ENCODE measurements around the gene KITLG.
"Not testable (repeated sequence)": the region's sequence is repeated elsewhere in the genome, so short reads cannot be mapped to it uniquely, and the experiment has no call there.

Gene KITLG, protein sequence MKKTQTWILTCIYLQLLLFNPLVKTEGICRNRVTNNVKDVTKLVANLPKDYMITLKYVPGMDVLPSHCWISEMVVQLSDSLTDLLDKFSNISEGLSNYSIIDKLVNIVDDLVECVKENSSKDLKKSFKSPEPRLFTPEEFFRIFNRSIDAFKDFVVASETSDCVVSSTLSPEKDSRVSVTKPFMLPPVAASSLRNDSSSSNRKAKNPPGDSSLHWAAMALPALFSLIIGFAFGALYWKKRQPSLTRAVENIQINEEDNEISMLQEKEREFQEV

DNA sequence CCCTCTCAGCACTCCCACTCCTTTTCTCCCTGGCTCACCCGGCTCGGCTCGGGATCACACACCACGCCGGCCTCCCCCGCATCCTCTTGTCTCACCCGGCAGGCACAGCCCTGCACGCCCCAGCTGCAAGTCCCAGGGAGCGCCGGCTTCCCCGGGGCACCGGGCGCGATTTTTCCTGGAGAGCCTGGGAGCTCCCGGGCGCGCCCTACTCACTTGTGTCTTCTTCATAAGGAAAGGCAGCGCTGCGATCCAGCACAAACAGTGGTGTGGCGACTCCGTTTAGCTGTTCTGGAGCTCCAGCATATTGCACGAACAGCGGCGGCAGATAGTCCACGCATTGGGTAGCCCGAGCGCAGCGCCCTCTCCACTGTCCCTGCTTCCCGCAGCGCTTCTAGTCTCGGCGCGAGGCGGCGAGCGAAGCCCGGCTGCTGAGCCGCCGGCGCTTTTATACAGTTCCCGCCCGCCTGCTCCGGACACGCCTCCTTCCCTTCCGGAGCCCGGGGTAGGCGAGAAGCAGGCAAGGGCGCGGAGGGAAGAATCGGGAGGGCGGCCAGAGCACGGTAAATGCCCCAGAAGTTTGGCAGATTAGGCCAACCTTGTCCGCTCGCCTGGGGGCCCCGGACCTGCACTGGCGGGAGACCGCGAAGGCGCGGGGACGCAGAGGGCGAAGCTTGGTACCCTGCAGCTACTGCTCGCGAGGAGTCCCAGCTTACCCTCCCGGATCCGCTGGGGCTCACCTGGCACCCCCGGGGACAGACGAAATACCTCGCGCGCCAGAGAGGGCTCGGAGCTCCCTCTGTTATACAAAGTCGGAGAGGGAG, at the start of gene KITLG:
Gene KITLG, minus strand, starts transcription at position 421 of the 821 bp plus-strand sequence. Its CDS starts 193 bp downstream, at position 228.
- DNase-seq (ENCODE audit: low read depth), result no peak

DNA sequence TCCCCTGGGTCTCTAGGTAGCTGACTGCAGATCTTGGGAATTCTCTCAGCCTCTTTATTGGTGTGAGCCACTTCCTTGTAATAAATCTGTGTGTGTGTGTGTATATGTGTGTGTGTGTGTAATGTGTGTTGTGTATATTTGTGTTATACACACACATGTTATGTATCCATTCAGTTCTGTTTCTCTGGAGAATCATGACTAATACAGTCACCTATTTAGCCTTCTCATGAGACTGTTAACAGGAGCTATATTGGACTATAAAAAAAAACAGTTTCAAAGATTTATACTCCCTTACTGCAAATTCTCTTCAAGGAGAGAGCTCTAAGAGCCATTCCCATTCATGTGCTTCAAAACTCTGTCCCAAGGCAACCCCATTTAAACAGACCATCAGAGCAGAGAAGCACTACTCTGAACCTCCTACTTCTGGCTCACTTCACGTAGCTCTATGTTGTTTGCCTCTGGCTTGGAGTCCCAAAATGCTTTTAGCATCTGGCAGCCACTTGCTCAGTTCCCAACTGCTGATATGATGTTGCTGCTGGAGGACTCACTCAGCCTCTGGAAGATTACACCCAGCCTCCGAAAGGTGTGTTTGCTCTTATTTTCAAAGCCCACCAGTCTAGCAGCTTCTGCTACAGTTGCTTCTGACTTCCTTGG, 48.7 kb upstream of the KITLG start:
- no peak for DNase-seq (ENCODE audit: low read depth)

DNA sequence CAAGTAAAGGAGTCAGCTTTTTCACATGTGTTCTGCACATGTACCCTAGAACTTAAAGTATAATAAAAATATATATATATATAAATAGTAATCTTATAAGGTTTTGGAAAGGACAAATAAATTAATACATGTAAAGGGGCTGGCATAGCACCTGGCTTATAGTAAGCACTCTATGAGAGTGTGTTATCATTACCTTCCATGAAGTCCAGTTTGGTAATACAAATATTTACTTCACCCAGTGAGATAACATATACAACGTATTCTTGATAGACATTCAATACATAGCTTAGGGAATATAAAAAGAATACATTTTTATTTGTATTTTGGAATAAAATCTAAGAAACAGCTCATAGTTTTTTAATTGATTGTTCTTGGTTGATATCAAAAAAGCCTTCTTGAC, 47.8 kb upstream of the KITLG start:
- not testable (repeated sequence) for DNase-seq (ENCODE audit: low read depth)

DNA sequence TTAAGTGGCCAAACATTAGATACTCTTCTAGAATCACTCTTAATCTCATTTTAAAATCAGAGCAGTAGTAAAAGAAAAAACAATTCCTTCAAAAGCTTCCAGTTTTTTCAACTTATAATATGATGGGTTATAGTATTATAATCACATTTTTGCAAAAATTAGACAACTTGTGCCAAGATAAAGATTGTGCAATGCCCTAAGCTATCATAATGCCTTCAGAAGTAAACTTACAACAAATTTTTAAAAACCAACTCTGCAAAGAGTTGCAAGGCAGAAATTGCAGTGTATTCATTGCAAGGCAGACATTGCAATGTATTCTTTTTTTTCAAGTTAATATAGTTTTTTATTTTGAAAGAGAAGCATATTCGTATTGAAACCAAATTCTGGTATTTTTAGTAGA, 47.2 kb upstream of the KITLG start:
- no peak for DNase-seq (ENCODE audit: low read depth)

DNA sequence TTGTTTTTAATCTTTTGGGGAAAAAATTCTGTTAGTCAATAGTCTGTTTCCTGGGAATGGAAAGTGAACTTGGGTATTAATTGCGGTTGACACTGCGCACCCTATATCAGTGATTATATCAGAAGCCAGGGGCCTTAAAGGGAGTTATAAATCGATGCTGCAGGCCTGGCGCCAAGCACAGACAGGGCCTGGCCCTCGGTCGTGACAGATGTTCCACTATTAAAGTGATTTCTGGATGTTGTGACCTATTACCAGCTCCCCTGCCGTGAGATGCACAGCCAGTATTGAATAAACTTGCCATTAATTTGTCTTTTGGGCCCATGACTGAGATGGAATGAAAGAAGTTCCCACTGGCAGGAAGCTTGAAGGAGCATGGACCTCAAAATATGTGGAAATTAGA, 45.1 kb upstream of the KITLG start:
- DNase-seq (ENCODE audit: low read depth), result no peak

DNA sequence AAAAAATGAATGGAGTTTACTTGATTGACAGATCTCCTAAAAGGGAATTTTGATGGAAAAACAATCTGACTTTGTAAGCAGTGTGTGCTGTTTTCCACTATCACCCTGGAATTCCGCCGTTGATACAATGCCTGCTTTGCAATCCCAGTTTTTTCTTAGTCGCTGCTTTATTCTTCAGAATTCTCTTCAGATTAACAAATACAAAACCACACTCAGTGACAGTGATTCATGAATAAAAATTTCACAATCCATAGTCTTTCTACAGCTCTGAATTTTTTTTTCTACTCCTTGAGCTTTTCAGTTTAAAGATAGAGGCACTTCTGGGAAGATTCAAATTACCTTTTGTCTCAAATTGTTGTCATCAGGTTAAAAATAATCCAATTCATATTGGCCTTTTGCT, 44.6 kb upstream of the KITLG start:
- DNase-seq (ENCODE audit: low read depth), result no peak

DNA sequence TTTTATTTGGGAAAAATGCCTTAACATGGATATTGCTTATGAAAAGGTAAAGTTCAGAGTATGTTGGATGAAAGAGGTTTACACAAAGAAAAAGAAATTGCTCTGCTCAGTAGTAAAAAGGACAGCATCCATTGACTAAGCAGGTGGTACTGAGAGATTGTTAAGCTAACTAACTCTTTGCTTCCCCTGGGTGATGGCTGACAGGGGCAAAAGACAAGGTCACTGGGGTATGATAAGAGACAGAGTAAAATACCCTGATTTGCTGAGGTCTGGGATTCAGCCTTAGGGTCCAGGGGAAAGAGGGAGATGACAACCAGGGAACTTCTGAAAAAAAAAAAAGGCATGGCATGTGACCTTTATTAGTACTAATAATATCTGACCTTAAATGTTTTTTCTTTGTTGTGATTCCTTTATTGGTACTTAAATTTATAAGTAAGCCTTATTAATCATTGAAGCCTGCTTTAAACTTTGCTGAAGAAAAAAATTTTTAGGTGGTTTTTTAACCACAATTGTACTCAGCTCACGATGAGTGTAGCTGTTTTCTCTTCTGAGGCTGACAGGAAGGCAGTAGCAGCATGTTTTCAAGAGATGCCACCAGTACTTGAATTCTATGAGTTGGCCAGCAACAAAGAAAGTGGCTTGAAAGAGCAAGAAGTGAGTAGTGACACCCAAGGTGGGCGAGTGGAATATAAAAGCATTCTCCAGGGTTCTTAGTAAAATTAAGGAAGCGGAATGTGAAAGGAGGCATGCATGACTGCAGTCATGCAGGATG, 43.7 kb upstream of the KITLG start:
- DNase-seq (ENCODE audit: low read depth), result no peak

DNA sequence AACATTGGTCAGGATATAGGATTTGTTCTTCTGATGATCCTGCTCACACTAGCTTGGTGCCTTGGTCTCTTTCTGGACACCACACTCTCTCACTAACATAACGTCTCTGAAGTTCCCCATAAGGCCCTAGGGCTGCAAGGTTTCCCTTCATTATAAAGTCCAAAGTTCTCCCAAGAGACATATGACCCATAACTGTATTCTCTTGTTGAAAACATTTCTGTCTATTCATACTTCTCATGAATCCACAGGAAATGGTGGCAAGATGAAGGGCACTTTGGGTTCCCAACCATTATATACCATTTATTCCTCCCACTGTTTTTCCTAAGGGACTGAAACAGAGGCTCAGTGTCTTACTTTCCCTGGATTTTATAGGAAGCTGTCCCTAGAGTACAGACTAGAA, 37.1 kb upstream of the KITLG start:
- DNase-seq (ENCODE audit: low read depth), result no peak

DNA sequence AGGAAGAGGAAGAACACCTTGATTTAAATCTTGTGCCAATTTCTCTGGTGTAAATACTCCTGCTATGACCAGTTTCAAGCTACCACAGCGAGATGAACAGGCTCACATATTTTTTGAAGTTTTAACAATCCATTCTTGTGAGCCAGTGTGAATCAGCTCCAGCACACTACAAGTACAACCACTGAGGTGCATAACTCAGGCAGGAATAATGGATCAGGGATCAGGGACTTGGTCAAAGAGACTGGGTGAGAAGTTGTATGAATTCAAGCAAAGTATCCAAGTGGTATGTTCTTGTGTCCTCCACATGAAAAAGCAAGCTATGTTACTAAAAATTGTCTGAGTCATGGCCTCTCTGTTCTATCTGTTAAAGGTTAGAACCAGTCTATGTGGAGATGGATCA, 35.2 kb upstream of the KITLG start:
- DNase-seq (ENCODE audit: low read depth), result no peak

DNA sequence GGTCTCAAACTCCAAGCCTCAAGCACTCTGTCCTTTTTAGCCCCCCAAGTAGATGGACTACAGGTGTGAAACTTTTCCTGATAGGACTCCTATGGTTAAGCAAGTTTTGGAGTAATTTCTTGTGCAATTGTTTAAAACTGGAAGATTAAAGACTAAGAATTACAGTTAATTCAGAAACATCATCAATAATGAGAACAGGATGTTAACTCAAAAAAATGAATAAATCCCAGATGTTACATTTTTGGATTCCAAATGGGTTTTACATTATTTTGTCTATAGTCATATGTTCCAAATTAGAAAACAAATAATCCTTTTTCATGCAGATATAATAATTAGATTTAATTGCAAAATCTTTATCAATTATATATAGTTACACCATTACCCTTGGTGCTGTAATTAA, 24.4 kb upstream of the KITLG start:
- DNase-seq (ENCODE audit: low read depth), result no peak

DNA sequence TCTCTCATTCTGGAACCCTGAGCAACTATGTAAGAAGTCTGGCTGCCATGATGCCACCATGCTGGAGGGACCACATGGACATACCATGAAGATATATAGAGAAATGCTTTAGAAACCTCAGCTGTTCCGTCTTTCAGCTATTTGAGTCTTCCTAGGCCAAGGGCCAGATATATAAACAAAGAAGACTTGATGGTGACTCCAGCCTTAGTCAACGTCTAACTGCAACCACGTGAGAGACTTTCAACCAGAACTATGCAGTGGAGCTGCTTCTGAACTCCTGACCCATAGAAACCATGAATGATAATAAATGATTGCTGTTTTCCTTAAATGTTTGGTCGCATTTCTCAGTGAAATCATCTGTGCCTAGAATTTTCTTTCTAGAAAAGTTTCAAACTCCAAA, 20.0 kb upstream of the KITLG start:
- DNase-seq (ENCODE audit: low read depth), result no peak

DNA sequence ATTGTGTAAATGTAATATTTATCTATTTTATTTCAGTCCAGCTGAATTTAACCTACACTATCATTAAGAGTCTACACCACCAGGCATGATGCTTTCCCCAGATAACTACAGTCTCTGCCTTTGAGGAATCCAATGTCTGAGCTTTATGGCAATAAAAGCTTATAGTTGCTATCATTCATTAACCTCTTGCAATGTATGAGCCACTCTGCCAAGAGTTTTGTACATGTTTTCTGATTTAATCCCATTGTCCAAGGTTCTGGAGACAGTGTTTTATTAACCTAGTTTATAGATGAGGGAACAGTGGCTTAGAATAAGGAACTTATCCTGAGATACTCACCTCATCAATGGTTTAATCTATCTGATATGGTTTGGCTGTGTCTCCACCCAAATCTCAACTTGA, 17.1 kb upstream of the KITLG start:
- DNase-seq (ENCODE audit: low read depth), result no peak

DNA sequence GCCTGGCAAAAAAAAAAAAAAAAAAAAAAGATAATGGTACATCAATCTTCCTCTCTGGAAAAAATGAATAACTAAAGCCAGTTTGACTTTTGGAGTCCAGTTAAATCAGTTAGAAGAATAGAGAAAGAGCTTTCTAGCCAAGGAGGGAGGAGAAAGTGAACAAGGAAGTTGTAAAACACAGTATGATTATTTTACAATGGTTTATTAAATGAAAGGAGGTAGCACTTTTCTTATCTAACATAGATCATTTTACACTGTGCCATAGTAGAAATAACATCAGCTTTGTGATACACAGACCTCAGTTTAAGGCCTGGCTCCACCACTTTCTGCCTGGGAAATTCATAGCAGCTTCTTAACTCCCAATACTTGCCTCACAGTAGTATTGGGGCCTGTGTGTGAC, 15.4 kb upstream of the KITLG start:
- DNase-seq (ENCODE audit: low read depth), result no peak

DNA sequence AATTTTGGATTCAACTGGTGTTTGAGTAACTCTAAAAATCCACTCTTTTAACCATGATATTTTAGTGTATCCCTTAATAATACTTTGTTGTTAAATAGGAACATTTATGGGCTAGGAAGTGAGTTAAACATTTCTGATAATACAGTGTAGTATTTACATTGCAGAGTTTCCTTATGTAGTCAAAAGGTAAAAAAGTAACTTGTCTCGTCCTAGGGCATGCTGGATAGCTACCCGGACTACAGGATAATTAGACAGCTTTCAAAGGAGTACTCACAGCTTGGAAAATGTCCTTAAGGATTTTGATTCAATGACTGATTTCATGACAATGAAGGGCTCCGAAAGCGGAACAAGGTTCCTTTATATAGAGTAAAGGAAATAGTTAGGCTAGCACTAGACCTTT, 14.5 kb upstream of the KITLG start:
- DNase-seq (ENCODE audit: low read depth), result no peak

DNA sequence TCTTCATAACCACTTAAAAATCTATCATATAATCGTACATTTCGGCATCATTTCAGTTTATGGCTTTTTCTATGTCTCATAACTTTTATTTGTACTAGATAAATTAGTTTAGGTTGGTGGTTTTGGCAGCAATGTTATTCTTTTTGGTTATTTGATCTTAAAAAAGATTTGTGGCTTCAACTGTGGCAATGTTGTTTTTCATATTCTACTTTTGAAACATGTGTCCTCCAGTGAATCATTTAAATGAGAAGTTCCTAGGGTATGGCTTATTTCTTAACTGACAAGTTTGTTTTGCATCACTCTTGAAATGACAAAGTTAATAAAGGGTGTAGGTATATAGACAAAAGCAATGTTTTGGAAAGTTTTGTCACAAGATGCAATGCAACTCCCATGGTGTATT, 11.1 kb upstream of the KITLG start:
- no peak for DNase-seq (ENCODE audit: low read depth)

DNA sequence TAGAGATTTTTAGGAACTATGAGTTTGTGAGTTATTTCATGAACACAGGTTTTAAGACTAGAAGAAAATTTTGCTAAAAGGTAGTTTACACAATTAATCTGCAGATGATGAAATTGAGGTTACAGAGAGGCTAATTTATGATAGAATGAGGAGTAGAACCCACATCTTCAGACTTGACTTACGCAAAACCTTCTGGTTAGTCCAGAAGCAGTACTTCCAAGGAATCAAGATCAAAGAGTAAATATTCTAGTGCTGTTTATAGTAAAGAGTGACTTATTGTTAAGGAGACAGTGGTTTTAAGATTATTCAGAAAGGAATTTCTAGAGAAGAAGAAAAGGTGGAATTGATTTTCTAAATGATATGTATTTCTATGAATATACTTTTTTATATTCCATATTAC, 10.6 kb upstream of the KITLG start:
- DNase-seq (ENCODE audit: low read depth), result no peak

DNA sequence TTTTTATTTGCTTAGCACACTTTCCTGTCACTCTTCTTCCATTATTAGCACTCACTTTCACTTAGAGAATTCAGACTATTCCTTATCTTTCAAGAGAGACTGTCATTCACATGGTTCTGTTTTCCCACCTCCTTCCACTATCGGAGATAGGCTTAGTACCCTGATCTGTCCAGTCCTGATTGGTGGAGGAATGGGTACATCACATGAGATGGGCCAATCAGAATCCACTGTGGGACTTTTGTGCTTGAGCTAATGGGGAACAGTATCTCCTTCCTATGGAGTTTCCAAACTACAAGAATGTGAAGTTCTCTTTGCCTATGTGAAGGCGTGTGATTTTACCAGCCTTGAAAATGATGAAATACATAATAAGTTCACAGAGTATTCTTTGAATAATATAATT, 4.8 kb upstream of the KITLG start:
- DNase-seq (ENCODE audit: low read depth), result no peak

DNA sequence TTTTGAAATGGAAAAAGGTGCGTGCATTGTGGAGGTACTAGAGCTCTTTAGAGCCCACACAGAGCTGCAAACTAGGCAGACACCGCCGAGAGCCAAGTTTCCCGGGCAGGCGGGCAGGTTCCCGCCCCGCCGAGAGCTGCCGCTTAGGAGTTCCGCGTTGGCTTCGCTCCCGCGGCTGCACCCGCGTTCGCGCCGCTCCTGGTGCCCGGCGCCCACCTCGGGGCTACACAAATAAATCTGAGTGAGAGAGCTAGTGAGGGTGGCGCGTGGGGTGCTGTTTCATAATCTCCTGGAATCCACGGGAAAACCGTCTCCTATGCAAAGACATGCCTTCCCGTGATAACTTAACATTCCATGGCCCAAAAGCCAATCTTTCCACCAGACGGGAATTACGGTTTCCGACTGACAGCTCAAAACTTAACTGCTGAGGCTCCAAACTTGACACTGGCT, 645 bp downstream of the KITLG start:
- DNase-seq (ENCODE audit: low read depth), result no peak

DNA sequence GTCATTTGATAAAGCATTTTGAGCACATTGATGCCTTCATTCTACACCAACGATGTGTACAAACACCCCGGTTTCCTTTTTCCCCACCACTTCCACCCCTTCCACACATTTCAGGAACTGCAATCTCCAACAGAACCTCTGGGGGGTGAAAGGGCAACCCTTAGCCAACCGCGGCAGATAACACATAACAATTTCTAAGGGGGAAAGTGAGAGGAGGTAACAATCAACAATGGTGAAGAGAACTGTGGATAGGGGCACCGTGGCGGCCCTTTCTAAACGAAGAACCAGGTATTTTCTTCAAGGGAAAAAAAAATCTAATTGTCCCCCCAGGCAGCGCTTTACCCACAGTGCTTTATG, 1.1 kb downstream of the KITLG start:
- no peak for DNase-seq (ENCODE audit: low read depth)

DNA sequence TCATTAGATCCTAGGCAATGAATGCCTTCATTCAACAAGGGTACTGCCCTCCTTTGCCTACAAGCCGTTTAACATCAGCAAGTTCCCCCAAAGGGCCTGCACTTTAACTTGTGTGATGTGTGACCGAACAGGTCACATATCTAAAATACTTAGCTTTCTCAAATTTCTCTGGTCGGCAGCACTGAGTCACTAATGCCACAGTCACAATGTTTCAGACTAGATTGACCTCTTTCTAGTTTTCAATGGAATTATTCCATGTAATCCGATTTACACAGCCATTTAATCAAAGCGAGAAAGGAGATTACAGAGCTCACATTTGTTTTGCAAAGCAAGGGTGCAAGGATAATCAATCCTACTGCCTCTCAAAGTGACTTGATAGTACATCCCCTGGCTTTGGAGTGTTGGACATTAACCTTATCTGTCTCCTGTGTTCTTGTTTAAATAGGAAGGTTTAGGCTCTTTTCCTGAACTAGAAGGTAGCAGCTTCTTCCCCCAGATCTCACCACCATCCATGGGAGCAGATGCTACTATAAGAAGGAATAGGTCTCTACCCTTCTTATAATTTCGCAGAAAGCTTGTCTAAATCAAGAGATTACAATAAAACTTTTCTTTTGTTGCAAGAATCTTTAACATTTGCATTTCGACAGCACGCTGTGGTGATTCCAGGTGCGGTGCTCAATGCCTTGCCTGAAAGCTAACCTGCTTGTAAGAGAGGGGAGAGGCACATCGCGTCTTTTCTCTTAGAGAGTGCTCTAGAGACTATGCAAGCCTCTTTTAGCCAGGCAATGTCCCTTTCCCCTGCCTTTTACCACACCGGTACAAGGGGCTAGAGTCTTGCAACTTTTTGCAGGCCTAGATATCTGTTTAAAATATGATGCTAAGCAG, 1.8 kb downstream of the KITLG start:
- no peak for DNase-seq (ENCODE audit: low read depth)

DNA sequence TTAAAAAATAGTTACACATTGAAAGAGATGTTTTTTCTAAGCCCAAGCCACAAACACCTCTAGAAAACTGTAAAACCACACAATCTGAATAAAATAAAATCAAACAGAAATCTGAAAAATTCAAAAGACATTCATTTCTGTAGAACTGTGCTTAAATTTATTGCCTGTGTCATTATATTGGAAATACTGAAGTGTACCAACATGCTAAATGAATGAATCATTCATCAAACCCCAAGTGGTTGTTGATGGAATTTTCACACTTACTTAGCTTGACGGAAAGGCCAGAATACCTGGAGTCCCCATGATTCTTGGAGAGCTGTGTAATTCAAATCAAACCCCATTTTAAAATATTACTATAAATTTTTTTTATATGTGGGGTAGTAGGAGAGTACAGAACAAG, 2.7 kb downstream of the KITLG start:
- no peak for DNase-seq (ENCODE audit: low read depth)
